Gastroesophageal sphincter (tissue), 4 donors: ENCODE data around the gene FES. TPM values are rescaled to one million over a fixed set of nuclear protein-coding genes. Genes with fewer than 3 reads are reported as not detected.

Source experiments
- ATAC-seq: fragments of 150-250 bp; one replicate; pipeline ENCODE4 v1.9.1; 2016; ENCODE audit warnings: mild to moderate bottlenecking, moderate library complexity
- H3K27ac ChIP-seq, 4 donors: fragments of 200-600 bp; sonication (generic) in 3 of 4; 1 replicate in 3 of 4; 2 replicates in 1 of 4; pipeline ENCODE4 v1.5.1; 2016 to 2019
- H3K27me3 ChIP-seq: fragments of 200-600 bp; sonication (generic); one replicate; pipeline ENCODE4 v1.5.1; 2019
- H3K36me3 ChIP-seq, 2 donors: fragments of 200-600 bp; sonication (generic); one replicate each; pipeline ENCODE4 v1.5.1; 2019; ENCODE audit warnings: control low read depth in 1 of 2
- H3K4me1 ChIP-seq, 3 donors: fragments of 200-600 bp; sonication (generic); 1 replicate in 2 of 3; 2 replicates in 1 of 3; pipeline ENCODE4 v1.5.1; 2016 to 2019; ENCODE audit warnings: control low read depth in 2 of 3
- H3K4me3 ChIP-seq, 2 donors: fragments of 200-600 bp; sonication (generic); one replicate each; pipeline ENCODE4 v1.5.1; 2019; ENCODE audit warnings: mild to moderate bottlenecking in 1 of 2, moderate library complexity in 1 of 2
- H3K9me3 ChIP-seq, 3 donors: fragments of 200-600 bp; sonication (generic); one replicate each; pipeline ENCODE4 v1.5.1; 2017 to 2019; ENCODE audit warnings: control low read depth in 2 of 3
- EP300 ChIP-seq: sonication (generic); formaldehyde crosslinking; IDR thresholded peaks from one replicate; pipeline ENCODE4 v1.6.1; 2017; ENCODE audit warnings: antibody characterized with exemption, mild to moderate bottlenecking
- POLR2A ChIP-seq, 2 donors: fragments of 450-650 bp; IDR thresholded peaks; one replicate each; pipeline ENCODE4 v1.6.1; 2017; ENCODE audit warnings: antibody characterized with exemption in 2 of 2, mild to moderate bottlenecking in 2 of 2, moderate library complexity in 1 of 2
- POLR2AphosphoS5 ChIP-seq: sonication (generic); formaldehyde crosslinking; IDR thresholded peaks from one replicate; pipeline ENCODE4 v1.6.1; 2017; ENCODE audit warnings: antibody characterized with exemption
- WGBS, 2 donors: methylation state at CpG; one replicate each; pipeline ENCODE4 v1.1.5; 2018; ENCODE audit warnings: low coverage in 1 of 2; 5-methylcytosine and 5-hydroxymethylcytosine counted together
- total RNA-seq, 4 donors: library from RNA; depleted of rRNA; stranded (reverse); fragments of >200 nt; gene quantifications; one replicate each; pipeline ENCODE4 v1.1.0, GENCODE V29; 2016
- TF ChIP-seq, protein P1 (sequence below), 4 experiments: fragments of 200-600 bp in 2 of 4; fragments of 450-650 bp in 2 of 4; sonication (generic) in 1 of 4; IDR thresholded peaks; one replicate each; pipeline ENCODE4 v1.5.1; 2017 to 2019; ENCODE audit warnings: antibody characterized with exemption in 4 of 4, mild to moderate bottlenecking in 2 of 4, moderate library complexity in 2 of 4

FES gene
- total RNA-seq, 4 donors from 2014 or later: 40.1 to 70.4 (median 43.5) TPM

DNA sequence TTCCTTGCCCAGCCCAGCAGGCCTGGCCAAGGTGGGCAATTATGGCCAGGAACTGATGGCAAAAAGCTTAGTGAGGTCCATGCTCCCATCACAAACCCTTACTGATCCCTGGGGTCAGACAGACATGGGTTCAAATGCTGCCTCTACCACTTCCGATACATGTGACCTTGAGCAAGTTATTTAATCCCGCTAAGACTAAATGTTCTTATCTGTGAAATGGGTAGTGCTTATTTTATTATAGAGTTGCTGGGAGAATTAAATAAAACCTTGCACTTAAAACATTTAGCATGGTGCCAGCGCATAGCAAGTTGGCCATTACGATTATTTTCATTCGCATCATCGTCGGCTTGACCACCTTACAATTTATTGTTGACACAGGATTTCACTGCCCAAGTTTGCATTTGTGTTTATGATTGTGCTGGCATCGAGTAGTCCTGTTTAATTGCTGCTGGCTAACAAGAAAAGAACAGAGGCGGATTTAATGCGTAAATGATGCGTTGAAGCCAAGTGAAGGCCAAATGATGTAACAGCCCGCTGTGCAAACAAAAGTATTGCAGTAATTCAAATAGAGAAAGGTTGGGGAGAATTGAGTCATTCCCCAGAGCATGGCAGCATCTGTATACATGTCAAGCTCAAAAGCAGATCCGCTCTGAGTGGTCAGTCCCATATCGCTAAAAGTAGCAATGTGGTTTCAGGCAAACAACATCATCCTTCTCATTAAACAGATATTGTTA lies 23.2 kb upstream of the FES start:
- no peaks in the 10 kb centered on the region for H3K9me3 ChIP-seq
- peaks cover 14% of the 10 kb centered on the region for H3K27me3 ChIP-seq
- no peaks in the 10 kb centered on the region for H3K36me3 ChIP-seq
- no peak for TF ChIP-seq EP300
- no peak for TF ChIP-seq POLR2A (IDR thresholded peaks at IDR 0.05)
- no peak for TF ChIP-seq POLR2AphosphoS5
- TF ChIP-seq, protein P1, sequence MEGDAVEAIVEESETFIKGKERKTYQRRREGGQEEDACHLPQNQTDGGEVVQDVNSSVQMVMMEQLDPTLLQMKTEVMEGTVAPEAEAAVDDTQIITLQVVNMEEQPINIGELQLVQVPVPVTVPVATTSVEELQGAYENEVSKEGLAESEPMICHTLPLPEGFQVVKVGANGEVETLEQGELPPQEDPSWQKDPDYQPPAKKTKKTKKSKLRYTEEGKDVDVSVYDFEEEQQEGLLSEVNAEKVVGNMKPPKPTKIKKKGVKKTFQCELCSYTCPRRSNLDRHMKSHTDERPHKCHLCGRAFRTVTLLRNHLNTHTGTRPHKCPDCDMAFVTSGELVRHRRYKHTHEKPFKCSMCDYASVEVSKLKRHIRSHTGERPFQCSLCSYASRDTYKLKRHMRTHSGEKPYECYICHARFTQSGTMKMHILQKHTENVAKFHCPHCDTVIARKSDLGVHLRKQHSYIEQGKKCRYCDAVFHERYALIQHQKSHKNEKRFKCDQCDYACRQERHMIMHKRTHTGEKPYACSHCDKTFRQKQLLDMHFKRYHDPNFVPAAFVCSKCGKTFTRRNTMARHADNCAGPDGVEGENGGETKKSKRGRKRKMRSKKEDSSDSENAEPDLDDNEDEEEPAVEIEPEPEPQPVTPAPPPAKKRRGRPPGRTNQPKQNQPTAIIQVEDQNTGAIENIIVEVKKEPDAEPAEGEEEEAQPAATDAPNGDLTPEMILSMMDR (IDR thresholded peaks at IDR 0.05): no peak
- no peak overlapping the region for H3K27ac ChIP-seq
- no peak overlapping the region for H3K4me3 ChIP-seq
- ATAC-seq: no peak
- 89 to 95% methylated on average over 14 of the region's 14 CpGs for WGBS, 2 donors
- H3K4me1 ChIP-seq: no peaks in the 10 kb centered on the region

- H3K4me1 ChIP-seq: no peaks in the 10 kb centered on the region
- H3K36me3 ChIP-seq: no peaks in the 10 kb centered on the region
- H3K27me3 ChIP-seq: peaks cover 14% of the 10 kb centered on the region
- no peak for ATAC-seq
- no peak overlapping the region for H3K27ac ChIP-seq
- no peak overlapping the region for H3K4me3 ChIP-seq
- H3K9me3 ChIP-seq: no peaks in the 10 kb centered on the region
- 84 to 85% methylated on average over 5 to 6 of the region's 6 CpGs for WGBS, 2 donors
- TF ChIP-seq POLR2A (IDR thresholded peaks at IDR 0.05) (no peak), EP300 (no peak), POLR2AphosphoS5 (no peak)
- TF ChIP-seq, protein P1 (IDR thresholded peaks at IDR 0.05): no peak
Measured at GRCh38 chr15:90862487-90862886, 21.8 kb upstream of the FES start.

- no peak overlapping the region for H3K27ac ChIP-seq
- TF ChIP-seq POLR2AphosphoS5 (no peak), POLR2A (IDR thresholded peaks at IDR 0.05) (no peak), EP300 (no peak)
- TF ChIP-seq, protein P1 (IDR thresholded peaks at IDR 0.05): no peak
Measured at GRCh38 chr15:90862964-90863778, 21.1 kb upstream of the FES start.

GRCh38 chr15:90863987-90864386 lies 20.3 kb upstream of the FES start:
- Histone ChIP-seq H3K4me1 (peaks cover 0 to 3% (median under 1%) of the 10 kb centered on the region in 3 donors), H3K27ac (no peak overlapping the region), H3K36me3 (no peaks in the 10 kb centered on the region), H3K27me3 (peaks cover 14% of the 10 kb centered on the region), H3K4me3 (no peak overlapping the region), H3K9me3 (no peaks in the 10 kb centered on the region)
- WGBS, 2 donors: 87 to 90% methylated on average over 3 to 4 of the region's 4 CpGs
- no peak for ATAC-seq
- TF ChIP-seq, protein P1 (IDR thresholded peaks at IDR 0.05): no peak
- TF ChIP-seq POLR2AphosphoS5 (no peak), POLR2A (IDR thresholded peaks at IDR 0.05) (no peak), EP300 (no peak)

More at GRCh38 chr15:90862964-90863778, 21.1 kb upstream of the FES start:
- 64 to 80% methylated on average over 2 to 3 of the region's 5 CpGs for WGBS, 2 donors
- H3K9me3 ChIP-seq: no peaks in the 10 kb centered on the region
- H3K36me3 ChIP-seq: no peaks in the 10 kb centered on the region
- H3K27me3 ChIP-seq: peaks cover 14% of the 10 kb centered on the region
- ATAC-seq: peak; percentile 50
- H3K4me1 ChIP-seq: no peaks in the 10 kb centered on the region
- H3K4me3 ChIP-seq: no peak overlapping the region
